ENCODE data around the gene WDR64.

GRCh38 chr1:241638099-241638682, 13.9 kb upstream of the WDR64 start:
- TF ChIP-seq EZH2 (IDR thresholded peaks at IDR 0.05; ENCODE audit: borderline replicate concordance, low read depth, low read length, severe bottlenecking) (no peak), CTCF (IDR thresholded peaks at IDR 0.05; ENCODE audit: borderline replicate concordance, extremely low read depth, low read length, poor library complexity, severe bottlenecking) (no peak)
